Measurements from ENCODE around the gene IL1R2.
"Not testable (repeated sequence)": the region's sequence is repeated elsewhere in the genome, so short reads cannot be mapped to it uniquely, and the experiment has no call there.

Gene IL1R2

DNA sequence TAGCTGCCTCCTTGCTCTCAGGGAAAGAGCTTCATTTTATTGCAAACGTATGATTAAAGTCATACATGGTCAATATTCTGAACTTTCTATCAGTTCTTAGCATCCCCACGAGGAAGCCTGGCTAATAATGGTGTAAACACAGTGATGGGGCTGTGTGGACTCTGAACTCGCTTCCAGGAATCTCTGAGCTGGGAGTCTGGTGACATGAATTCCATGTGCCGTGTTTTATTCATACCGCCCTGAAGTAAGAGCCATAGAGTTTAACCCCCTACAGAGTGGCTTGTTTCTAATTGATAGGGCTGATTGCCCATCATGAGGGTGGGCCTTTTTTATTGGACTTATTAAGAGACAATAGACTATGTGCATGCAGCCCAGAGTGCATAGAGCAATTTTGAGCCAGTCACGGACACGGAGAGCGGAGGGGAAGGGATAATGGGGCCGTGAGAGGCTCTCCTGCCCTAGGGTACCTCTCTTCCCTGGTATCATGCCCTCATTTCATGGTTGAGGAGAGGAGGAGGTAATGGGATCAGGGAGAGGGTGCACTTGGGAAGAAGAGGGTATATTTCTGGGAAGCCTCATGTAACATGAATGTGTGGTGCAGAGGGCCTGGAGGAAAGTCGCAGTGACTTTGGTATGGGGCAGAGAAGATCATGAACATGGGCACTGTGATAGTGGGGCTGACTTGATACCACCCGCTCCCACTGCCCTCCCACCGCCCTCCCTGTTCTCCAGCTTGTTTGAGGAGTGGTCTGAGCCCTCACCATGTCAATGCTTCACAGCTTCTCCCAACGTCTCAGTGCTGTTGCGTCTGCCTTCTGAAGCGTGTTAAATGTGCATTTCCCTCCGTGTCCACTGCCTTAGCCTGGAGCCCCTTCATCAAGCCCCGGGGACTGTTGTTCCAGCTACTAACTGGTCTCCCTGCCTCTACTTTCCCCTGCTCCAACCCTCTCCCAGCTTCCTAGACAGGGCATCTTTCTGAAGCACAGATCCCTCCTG is 73.2 kb downstream of the IL1R2 start:
- TF ChIP-seq, protein P1, sequence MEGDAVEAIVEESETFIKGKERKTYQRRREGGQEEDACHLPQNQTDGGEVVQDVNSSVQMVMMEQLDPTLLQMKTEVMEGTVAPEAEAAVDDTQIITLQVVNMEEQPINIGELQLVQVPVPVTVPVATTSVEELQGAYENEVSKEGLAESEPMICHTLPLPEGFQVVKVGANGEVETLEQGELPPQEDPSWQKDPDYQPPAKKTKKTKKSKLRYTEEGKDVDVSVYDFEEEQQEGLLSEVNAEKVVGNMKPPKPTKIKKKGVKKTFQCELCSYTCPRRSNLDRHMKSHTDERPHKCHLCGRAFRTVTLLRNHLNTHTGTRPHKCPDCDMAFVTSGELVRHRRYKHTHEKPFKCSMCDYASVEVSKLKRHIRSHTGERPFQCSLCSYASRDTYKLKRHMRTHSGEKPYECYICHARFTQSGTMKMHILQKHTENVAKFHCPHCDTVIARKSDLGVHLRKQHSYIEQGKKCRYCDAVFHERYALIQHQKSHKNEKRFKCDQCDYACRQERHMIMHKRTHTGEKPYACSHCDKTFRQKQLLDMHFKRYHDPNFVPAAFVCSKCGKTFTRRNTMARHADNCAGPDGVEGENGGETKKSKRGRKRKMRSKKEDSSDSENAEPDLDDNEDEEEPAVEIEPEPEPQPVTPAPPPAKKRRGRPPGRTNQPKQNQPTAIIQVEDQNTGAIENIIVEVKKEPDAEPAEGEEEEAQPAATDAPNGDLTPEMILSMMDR (IDR thresholded peaks at IDR 0.05; ENCODE audit: low read depth, low read length): no peak
- H3K4me3 ChIP-seq (ENCODE audit: low read depth, low read length): peak overlapping the region; percentile 41

DNA sequence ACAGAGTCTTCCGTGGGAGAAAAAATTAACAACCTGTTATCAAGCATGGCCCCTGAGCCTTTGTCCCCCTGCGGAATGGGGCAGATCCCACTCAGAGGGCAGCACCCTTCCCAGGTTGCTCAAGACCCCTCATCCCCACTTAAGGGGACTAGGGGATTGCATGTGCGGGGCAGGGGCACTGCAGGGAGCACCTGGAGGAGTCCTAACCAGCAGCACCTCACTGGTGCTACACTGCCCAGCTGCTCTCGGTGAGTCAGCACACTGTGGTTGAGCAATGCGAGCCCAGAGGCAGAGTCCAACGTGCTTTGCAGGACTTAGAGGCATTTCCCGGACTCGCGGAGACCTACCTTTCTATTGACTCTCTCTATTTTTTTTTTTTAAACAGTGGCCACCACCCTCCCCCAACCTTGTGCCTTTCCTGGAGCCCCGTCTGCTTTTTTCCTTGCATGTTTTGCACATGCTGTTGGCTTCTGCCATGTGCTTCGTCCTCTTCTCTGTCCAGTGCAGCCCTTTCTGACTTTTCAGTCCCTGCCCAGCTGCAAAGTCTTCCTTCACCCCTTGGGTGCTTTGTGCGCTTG is 74.0 kb downstream of the IL1R2 start:
- no peak overlapping the region for H3K4me3 ChIP-seq (ENCODE audit: low read depth, low read length)

DNA sequence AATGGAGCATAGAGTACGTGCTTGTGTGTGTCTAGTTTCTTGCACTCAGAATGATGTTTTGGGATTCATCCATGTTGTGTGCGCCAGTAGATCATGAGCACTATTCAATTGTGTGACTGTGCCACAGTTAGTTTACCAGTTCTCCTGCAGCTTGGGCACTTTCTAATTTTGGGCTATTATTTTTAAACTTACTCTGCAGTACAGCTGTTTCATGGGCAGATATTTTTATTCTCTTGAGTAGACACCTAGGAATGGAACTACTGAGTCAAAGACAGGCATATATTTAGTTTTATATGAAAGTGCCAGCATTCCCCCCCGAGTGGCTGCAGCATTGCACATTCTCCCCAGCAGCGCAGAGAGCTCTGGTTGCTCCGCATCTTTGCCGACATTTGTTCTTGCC is 74.8 kb downstream of the IL1R2 start:
- H3K4me3 ChIP-seq (ENCODE audit: low read depth, low read length): no peak overlapping the region
- TF ChIP-seq, protein P1 (IDR thresholded peaks at IDR 0.05; ENCODE audit: low read depth, low read length): no peak

More for the DNA sequence above, 74.0 kb downstream of the IL1R2 start:
- TF ChIP-seq, protein P1 (IDR thresholded peaks at IDR 0.05; ENCODE audit: low read depth, low read length): no peak

DNA sequence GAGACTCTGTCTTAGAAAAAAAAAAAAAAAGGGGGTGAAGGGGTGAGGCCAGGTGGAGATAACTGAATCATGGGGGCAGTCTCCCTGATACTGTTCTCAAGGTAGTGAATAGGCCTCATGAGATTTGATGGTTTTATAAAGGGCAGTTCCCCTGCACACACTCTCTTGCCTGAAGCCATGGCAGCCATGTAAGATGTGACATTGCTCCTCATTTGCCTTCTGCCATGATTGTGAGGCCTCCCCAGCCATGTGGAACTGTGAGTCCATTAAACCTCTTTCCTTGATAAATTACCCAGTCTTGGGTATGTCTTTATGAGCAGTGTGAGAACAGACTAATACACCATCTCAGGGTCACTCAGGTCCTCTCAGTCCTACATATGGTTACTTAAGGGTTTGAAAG is 76.4 kb downstream of the IL1R2 start:
- not testable (repeated sequence) for H3K4me3 ChIP-seq (ENCODE audit: low read depth, low read length)

DNA sequence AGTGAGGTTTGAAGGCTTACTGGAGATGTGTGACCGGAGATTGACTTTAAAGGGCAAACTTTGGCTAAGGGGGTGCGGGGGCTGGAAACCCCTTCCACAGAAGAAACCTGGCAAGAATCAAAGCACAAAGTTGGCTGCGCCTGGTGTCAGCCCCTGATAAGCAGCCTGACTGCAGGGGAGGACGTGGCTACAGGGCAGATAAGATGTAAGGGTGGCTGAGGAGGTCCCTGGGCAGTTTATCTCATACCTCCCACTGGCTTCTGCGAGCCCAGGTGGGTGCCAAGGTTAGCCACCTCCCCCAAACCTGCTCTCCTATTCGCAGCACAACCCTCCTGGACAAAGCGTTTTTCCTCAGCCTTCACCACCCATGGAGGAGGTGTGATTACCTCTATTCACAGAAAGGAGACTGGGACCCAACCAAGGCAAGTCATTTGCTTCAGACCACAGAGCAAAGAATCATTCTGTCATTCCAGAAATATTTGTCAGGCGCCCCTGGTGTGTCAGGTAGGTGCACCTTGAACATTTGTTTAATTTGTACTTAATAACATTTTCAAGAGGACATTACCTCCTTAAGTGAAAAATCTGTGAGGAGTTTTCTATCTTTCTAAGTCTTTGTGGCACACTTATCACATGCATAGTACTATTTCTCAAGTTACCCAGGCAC is 77.7 kb downstream of the IL1R2 start:
- TF ChIP-seq, protein P1 (IDR thresholded peaks at IDR 0.05; ENCODE audit: low read depth, low read length): no peak
- H3K4me3 ChIP-seq (ENCODE audit: low read depth, low read length): no peak overlapping the region

DNA sequence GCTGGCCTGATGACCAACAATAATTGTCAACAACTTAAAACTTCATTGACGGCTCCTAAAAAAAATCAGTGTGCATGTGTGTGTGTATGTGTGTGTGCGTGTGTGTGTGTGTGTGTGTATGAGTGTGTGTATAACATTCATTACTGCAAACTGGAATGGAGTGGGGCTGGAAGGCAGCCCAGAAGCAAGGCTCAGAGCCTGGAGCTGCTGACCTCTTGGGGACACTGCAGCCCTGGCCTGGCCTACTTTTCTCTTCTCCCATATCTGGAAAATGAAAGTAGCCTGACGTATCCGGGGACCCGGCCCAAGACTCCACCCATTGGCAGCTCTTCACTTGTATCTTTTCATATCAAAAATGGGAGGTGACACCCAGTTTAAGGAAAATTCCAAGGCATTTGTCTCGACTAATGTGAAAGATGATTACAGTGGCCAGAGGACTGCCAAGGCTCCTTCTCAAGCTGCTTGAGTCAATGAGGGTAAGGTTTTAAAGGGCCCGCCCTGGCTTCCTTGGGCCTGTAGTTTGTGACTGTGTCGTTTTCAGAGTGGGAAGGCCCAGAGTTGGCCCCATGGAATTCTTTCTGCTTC is 78.4 kb downstream of the IL1R2 start:
- TF ChIP-seq, protein P1 (IDR thresholded peaks at IDR 0.05; ENCODE audit: low read depth, low read length): 0 out of 2 replicates have a peak, but pooled peaks have one; percentile 6
- peak overlapping the region; percentile 42 for H3K4me3 ChIP-seq (ENCODE audit: low read depth, low read length)

DNA sequence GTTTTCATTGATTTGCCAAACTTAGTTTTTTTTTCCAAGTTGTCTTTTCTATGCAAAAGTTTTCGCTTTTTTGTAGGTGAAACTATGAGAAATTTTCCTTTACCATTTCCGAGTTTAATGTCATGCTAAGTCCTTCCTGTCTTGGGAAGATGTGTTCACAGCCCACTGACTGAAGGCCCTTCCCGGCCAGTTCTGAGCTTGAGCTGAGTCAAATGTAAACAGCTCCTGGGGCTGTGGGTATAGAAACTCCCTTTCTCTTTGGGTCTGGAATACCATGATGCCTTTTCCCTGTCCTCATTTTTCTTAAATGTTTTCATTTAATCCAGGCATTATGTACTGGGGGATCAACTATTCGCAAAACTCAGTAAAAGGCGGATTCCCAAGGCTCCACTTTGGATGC is 81.0 kb downstream of the IL1R2 start:
- H3K4me3 ChIP-seq (ENCODE audit: low read depth, low read length): no peak overlapping the region
- TF ChIP-seq, protein P1 (IDR thresholded peaks at IDR 0.05; ENCODE audit: low read depth, low read length): no peak

Data from WI38 (cell line).